GM10266 (cell line): Measurements from ENCODE around the gene SLC22A24.

ENCODE experiments used
- DNase-seq: peaks from one replicate; pipeline ENCODE4 v3.0.0; 2012; ENCODE audit errors: extremely low spot score
- CTCF ChIP-seq: IDR thresholded peaks from 2 replicates; pipeline ENCODE4 v1.5.1; 2012; ENCODE audit warnings: mild to moderate bottlenecking, low read depth; ENCODE audit not compliant: control insufficient read depth, insufficient read depth; ENCODE audit errors: missing control alignments

SLC22A24 gene

GRCh38 chr11:63144121-63144520, at the start of gene SLC22A24:
Gene SLC22A24, minus strand, starts transcription at chr11:63144221. Its CDS starts 442 bp downstream, at chr11:63143779.
- no peak for DNase-seq
- no peak for TF ChIP-seq CTCF

GRCh38 chr11:63180536-63180935, 36.5 kb upstream of the SLC22A24 start:
- DNase-seq: no peak
- no peak for TF ChIP-seq CTCF

- TF ChIP-seq CTCF: no peak
- DNase-seq: no peak
Observed at GRCh38 chr11:63179432-63180041, 35.5 kb upstream of the SLC22A24 start.

GRCh38 chr11:63177872-63178271, 33.9 kb upstream of the SLC22A24 start:
- no peak for DNase-seq
- no peak for TF ChIP-seq CTCF

GRCh38 chr11:63165706-63166310, 21.8 kb upstream of the SLC22A24 start:
- DNase-seq: no peak
- no peak for TF ChIP-seq CTCF

- TF ChIP-seq CTCF: no peak
- DNase-seq: no peak
Observed at GRCh38 chr11:63155794-63156193, 11.8 kb upstream of the SLC22A24 start.

GRCh38 chr11:63146581-63146980, 2.6 kb upstream of the SLC22A24 start:
- TF ChIP-seq CTCF: no peak
- no peak for DNase-seq
